HPDE6-E6E7 (cell line): ENCODE results near the gene TRPT1.
A peak's percentile ranks its signal among the peaks of the same experiment; 100 is the strongest.

Experiments used
- DNase-seq: peaks from one replicate; pipeline ENCODE4 v3.0.0; 2011; ENCODE audit warnings: missing footprints; ENCODE audit errors: extremely low spot score

The TRPT1 gene

DNA sequence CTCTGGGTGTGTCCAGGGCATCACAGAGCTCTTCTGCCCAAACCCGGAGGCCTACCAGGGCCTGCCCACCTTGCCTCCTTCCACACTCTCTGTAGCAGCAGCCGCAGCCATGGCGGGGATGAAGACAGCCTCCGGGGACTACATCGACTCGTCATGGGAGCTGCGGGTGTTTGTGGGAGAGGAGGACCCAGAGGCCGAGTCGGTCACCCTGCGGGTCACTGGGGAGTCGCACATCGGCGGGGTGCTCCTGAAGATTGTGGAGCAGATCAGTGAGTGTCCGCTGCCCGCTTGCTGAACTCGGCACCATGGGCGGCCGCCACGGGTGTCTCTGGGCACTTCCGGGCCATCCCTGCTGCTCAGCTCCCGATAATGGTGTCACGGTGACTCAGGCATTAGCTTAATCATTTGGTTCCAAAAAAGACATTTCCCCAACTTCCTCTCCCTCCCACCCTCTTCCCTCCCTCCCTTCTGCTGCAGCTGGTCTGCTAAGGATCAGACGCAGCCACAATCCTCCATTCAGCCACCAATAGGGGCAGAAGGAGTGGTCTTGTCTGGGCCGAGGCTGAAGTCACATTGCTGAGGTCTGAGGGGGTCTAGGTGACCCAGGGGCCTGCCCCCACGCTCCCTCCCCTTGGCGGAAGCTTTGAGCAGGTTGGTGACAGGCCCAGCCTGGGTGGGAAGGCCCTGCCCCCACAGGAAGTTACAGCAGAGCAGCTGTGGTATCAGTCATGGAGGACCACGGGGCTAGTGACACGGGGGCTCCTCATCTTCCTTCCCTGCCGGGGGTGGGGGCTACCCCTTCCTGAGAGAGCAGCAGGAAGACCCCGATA, 18.5 kb downstream of the TRPT1 start:
- DNase-seq: no peak

DNA sequence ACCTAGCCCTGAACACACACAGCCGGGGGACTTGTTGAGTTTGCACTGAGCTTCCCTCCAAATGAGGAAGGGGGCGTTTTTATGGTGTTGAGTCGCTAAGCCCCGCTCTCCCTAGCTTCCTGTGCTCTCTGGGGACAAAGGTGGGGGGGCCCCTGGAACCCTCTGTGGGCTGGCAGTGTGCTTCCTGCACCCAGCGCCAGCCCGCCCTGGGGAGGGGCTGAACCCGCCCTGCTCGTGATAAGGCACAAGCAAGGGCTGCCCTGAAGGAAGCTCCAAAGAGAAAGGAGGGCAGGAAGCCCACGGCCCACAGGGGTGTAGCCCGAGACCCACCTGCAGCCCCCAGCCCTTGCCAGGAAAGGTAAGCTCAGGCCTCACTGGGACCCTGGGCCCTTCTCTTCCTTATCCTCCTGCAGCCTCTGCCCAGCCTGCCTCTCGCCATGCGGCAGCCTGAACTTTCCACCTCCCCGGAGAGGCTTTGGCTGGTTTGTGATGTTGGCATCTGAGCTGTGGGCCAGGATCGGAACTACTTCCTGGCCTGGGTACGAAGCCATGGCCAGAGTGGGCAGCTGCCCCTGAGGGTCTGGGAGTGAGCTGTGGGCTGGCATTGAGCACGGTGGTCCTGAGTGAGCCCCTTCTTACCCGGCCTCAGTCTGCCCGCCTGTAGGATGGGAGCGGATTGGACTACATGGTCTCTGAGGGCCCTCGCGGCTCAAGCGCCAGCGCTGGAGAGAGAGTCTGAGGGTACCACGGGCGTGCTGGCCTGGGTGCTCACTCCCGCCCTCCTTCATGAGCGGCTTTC, 19.3 kb downstream of the TRPT1 start, which contains the start of gene FERMT3:
FERMT3 (plus strand) TSS at position 265 of the 799 bp plus-strand sequence. CDS start 644 bp downstream, outside the sequence.
- no peak for DNase-seq

DNA sequence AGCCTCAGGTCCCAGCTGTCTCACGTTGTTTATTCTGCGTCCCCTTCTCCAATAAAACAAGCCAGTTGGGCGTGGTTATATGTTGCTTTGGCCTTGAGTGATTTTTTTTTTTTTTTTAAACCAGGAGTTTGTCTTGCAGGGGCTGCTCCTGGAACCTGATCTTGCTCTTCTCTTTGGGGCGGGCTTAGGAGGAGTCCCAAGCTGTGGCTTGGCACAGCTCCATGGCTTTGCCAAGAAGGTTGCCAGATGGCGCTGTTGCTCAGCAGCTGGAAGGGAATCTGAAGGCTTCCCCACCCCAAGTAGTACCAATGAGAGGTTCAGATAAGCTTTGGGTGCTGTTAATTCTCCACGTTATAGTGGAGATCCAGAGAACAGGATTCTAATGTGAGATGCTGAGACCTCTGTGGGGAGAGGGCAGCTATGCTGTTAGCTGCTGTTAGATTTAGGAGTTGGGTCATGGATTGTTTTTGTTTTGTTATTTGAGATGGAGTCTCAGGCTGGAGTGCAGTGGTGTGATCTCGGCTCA, 21.5 kb downstream of the TRPT1 start:
- DNase-seq: peak; percentile 93

DNA sequence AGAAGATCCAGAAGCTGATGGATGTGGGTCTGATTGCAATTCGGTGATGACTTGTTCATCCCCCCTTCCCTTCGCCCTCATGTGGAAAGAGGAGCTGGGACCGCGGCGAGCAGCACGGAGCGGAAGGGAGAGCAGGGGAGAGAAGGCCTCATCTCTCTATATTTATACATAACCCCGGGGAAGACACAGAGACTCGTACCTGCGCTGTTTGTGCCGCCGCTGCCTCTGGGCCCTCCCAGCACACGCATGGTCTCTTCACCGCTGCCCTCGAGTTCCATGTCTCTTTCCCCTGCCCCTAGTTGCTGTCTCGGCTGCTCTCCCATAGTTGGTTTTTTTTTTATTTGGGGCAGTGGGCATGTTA, 21.9 kb downstream of the TRPT1 start:
- no peak for DNase-seq

DNA sequence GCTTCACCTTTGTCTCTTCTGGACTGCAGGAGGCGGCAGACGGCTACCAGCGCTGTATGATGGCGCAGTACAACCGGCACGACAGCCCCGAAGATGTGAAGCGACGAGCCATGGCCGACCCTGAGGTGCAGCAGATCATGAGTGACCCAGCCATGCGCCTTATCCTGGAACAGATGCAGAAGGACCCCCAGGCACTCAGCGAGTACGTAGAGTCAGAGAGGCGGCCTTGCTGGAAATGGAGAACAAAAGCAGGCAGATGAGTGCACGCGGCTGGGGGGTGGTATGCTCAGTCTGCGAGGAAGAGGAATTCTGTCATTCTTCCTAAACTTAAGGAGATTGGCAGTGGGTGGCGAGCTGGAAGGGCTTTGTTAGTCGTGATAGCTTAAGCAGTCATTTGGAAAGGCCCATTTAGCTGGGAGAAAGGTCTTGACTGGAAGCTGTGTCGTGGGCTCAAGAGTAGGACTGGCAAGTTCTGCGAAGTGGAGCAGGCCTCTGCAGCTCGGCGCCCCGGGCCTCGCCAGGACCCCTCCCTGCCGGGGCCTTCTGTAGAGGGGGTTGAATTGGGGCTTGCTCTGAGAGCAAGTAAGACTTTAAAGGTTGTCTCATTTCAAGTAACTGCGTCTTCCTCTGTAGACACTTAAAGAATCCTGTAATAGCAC, 22.4 kb downstream of the TRPT1 start:
- DNase-seq: no peak

DNA sequence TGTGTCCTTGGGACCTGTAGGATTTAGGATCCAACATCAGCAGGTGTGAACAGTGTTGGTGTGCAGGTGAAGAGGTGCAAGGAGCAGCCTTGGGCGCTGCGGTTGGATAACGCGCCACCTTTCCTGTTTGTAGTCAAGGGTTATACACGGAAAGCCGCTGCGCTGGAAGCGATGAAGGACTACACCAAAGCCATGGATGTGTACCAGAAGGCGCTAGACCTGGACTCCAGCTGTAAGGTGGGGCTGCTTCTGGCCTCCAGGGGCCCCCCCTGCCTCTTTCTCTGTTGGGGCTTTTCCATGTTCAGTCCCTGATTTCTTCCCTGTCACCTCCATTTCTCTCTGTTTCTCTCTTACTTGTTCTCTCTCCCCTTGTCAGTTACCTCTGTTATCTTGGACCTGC, 23.0 kb downstream of the TRPT1 start:
- no peak for DNase-seq

DNA sequence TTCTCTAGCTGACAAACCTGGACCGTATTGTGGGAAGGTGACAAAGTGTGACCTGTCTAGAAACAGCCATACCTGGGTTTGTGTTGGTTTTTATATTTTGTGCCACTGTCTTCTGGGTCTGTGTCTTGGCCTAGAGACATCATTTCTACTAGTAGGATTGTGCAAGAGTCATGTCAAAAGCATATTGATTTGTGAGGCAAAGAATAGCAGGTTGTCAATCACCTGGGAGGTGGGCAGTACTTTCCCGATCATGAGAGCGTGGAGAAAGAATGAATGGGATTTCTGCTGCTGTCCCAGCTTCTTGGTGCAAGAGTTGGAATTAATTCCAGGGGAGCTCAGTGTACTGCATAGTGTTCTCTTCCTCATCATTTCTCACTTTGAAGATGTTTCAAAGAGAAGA, 24.4 kb downstream of the TRPT1 start:
- DNase-seq: no peak

DNA sequence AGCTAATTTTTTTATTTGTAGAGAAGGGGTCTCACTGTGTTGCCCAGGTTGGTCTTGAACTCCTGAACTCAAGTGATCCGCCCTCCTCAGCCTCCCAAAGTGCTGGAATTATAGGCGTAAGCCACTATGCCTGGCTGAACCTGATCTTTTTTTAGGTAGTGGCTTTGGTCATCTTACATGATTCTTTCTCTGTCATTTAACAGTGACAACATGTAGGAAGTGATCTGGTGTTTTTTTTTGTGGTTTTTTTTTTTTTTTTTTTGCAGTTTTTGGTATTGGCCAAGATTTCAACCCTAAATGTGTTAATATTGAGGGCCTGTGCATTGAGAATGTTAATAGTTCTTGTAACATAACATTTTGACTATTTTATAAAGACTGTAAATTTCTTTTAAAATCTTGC, 27.5 kb downstream of the TRPT1 start:
- DNase-seq: no peak

DNA sequence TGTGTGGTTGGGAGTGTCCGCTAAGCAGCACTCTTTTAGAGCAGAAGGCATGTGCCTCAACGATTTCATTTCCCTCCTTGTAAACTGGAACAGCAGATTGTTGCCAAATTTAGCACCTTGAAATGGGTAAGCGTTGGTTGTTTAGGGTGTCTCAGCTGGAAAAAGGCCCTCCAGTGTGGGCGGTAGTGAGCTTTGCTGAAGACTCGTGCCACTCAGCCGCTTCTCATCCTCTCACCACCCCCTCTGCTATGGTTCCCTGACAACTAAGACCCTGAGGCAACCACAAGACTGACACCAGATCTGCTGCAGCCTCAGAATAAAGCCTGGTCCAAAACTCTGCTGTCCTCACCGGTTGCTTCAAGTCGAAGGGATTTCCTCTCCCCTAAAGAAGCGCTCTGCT, 29.4 kb downstream of the TRPT1 start:
- no peak for DNase-seq

DNA sequence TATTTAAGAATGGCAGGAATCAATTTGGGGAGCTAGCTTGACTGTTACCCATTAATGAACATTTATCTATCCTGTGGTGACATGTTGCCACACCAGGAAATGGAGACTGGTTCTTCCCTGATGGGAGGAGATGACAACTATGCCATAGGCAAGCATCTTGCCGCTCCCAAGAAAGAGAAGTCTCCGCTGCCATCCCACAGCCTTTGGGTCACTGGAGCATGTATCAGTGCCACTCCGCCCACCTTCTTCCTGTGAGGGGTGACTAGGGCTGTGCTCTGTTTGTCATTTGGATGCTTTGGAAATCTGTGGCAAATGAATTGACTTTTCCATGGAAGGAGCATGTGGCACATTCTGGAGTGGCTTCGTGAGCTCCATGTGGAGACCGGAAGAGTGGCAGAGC, 33.6 kb downstream of the TRPT1 start:
- DNase-seq: no peak

DNA sequence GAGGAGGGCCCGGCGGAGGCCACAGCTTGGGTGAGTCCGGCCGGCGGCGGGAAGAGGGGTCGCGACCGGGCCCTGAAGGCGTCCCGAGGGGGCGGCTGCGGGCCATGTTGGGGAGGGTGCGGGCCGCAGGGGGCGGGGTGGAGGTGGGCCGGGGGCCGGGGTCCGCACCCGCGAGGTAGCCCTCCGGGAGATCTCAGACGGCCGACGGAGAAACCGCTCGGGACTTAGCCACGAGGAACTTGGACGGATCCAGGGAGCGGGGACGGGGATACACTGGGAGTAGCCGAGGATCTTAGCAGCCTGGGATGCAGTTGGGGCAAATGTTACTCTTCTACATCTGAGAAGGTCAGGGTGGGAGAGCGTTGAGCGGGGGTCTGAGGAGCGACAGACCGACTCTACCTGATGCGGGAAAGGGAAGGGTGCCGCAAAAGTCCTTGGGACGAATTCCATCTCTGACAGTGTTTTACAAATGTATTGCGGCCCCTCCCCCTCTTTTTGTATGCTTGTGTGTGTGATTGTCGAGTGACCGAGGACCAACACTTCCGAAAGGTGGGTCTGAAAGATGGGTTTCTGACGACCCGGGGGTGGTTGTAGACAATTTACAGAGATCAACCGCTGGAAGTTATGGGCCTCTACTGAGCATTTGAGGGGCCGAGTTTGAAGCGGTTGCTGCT, 39.4 kb downstream of the TRPT1 start:
- DNase-seq: no peak

DNA sequence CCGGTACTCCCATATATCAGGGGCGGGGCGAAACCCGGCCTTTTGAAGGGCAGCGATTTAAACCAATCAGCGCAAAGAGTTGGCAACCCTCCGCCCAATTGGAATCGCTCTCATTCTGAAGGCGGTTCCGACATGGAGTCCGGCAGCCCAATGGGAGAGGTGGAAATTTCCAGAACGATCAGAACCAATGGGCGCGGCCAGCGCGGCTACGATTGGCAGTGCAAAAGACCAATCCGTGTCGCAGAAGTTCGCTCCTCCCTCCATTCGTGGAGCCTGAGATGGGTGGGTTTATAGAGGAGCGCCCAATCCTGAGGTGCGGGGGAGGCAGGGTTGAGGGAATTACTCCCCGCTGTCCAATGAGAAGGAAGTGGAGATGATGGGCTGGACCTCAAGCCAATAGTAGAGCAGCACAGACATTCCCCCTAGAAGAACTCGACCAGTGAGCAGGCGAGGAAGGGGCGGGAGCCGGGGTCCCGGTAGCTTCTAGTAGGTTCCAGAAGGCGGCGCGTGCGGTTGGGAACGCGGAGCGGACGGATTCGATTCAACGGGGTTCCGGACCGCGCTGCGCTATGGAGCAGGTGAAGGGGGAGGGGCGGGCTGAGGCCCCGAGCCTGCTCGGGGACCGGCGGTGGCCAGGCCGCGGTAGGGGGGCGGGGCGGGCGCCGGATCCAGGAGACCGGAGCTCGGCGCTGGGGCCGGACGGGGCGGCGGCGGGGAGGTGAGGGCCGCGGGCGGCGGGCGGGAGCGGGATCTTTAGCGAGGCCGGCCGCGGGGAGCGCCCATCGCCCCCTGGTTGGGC, 40.1 kb downstream of the TRPT1 start, which contains the start of gene STIP1:
STIP1 (plus strand) TSS at position 479 of the 799 bp plus-strand sequence; CDS start at position 570, 91 bp downstream.
- DNase-seq: peak; percentile 99

DNA sequence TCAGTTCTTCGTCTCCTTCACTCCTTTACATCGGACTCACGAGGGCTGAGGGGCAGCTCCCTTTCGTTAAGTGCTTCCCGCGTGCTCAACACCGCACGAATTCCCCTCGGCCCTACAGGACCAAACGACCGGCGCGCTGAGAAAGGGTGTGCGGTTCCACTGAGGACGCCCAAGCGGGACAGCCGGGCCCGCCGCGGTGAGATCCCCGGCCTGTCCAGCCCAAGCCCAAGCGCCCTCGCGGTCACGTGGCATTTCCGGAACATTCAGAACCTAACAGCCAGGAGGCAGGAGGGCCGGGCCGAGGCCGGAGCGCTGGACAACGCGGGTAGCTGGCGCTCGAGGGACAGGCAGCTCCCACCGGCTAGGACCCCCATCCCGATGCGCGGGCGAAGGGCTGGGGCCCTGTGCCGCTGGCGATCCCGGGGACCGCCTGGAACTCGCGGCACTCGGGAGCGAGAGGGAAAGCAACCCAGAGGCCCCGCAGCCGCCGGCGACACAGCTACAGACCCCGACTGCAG, 40.8 kb downstream of the TRPT1 start:
- DNase-seq: peak; percentile 67

DNA sequence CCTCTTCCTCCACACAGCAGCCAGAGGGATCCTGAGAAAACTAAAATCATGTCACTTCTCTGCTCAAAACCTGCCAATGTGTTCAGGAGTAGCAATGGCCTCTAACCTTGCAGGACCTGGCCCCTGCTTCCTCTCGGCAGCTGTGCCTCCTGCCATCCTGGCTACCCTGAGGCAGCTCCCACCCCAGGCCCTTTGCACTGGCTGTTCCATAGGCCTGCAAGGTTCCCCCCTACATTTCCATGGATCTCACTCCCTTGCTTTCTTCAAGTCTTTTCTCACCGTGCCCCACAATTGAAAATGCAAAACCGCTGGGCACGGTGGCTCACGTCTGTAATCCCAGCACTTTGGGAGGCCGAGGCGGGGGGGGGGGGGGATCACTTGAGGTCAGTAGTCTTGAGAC, 42.1 kb downstream of the TRPT1 start:
- no peak for DNase-seq

DNA sequence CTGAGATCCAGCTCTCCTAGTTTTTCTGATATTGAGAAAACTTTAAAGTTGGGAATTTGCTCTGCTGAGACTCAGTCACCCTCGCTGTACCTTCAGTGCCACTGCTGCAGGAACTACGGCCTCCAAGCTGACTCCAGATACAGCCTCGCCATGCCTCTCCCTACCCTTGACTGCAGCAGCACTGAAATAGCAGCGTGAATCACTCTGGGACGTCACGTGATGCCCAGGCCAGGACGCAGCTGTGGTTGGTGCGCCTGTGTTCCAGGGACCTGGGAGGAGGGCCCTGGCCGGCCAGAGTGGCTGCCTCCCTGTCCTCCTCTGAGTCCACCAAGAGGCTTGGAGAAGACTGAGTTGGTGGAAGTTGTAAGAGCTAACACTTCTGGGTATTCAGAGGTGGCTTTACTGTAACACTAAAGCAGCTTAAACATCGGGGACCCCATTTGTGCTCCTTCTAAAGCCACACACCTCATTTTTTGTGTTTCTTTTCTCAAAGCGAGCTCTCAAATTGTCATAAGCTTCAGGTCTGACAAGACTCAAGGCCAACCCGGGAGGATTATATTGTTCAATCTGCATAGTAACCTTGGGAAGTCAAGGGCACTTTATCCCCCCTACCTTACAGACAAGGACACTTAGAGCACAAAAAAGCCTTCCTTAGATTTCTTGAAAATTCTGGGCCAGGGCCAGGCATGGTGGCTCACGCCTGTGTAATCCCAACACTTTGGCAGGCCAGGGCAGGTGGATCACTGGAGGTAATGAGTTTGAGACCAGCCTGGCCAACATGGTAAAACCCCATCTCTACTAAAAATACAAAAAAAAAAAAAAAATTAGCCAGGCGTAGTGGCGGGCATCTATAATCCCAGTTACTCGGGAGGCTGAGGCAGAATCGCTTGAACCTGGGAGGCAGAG, 44.2 kb downstream of the TRPT1 start:
- peak; percentile 89 for DNase-seq

DNA sequence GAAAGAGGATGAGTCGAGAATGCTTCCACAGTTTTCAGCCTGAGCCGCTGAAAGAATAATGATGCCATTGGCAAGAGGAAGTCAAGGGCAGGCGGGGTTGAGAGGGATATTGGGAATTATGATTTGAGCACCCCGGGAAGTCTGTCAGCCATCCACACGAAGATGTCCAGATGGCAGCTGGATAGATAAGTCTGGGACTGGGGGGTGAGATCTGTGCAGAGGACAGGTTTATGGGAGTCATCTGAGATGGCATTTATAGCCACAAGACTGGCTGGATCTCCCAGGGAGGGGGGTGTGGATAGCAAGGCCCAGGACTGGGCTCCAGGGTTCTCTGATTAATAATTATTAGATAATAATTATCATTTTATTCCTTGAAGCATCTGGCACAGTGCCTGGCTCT, 45.1 kb downstream of the TRPT1 start:
- DNase-seq: no peak

DNA sequence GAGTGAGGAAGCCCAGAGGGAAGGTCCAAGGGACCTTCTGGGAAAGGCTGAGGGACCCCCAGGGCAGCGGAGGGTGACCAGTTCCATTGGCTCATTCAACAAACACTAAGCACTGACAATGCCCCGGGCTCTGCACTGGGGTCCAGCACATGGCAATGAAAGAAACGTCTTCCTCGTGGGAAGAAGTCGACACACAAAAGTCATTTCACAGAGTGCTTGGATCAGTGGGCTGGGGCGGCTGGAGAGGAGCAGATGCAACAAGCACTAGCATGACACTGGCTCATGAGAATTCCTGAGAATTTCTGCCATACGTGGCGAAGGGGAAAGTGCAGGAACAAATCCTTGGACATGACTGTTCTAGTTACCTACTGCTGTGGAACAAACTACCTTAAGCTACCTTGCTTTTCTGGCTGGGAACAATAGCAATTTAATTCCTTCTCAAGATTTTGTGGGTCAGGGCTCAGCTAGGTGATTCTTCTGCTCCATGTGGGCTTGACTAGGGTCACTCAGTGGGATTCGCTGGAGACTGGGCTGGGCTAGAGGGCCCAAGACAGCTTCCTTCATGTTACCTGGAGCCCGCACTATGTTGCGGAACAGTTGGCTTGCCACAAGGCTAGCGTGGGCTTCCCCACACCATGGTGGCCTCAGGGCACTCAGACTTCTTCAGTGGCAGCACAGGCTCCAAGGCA, 46.9 kb downstream of the TRPT1 start:
- no peak for DNase-seq

DNA sequence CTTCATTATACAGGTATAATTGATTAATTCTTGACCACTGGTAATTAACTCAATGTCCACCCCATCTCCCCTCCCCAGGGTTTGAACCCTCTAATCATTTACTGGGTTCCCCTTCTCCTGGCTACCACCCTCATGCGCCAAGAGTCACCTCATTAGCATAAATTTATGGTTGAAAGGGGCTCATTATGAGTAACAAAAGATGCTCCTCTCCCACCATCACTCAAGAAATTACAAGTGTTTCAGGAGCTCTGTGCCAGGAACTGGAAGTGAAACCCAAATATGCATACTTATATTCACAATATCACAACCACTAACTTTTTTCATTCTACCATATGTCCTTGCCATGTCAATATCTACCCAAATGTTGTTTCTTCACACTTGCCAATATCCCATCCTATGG, 47.8 kb downstream of the TRPT1 start:
- no peak for DNase-seq

DNA sequence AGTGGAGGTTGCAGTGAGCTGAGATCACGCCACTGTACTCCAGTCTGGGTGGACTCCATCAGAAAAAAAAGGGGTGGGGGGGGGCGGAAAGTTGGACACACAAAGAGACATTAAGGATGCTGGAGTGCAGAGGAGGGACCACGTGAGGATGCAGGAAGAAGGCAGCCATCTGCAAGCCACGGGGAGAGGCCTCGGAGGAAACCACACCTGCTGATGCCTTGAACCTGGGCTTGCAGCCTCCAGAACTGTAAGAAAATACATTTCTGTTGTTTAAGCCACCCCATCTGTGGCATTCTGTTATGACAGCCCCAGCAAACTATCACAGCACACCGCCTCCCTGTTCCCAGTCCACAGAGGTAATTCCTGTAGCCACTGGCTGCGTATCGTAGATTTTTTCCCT, 49.2 kb downstream of the TRPT1 start:
- no peak for DNase-seq
